GM13977 (cell line): Measurements from ENCODE around the gene LAMB3.

Source experiments
- DNase-seq: peaks from one replicate; pipeline ENCODE4 v3.0.0; 2012; ENCODE audit warnings: low spot score
- CTCF ChIP-seq: IDR thresholded peaks from 2 replicates; pipeline ENCODE4 v1.5.1; 2012; ENCODE audit warnings: mild to moderate bottlenecking, control low read depth; ENCODE audit not compliant: insufficient read depth; ENCODE audit errors: extremely low read depth, missing control alignments
- in situ Hi-C: fragments of 300-500 bp; cut with MboI; formaldehyde crosslinking; loops from one replicate; pipeline ENCODE4 v1.12.0; 2022; ENCODE audit warnings: low sequenced_read_pairs, low pct_unique_long_range_greater_than_20kb, mixed read lengths, inconsistent platforms; ENCODE audit not compliant: unreplicated experiment

LAMB3 gene

GRCh38 chr1:209619696-209620486 is 32.3 kb downstream of the LAMB3 start:
- DNase-seq, result no peak
- in situ Hi-C loops, result no loop called here
- TF ChIP-seq CTCF, result no peak

DNA sequence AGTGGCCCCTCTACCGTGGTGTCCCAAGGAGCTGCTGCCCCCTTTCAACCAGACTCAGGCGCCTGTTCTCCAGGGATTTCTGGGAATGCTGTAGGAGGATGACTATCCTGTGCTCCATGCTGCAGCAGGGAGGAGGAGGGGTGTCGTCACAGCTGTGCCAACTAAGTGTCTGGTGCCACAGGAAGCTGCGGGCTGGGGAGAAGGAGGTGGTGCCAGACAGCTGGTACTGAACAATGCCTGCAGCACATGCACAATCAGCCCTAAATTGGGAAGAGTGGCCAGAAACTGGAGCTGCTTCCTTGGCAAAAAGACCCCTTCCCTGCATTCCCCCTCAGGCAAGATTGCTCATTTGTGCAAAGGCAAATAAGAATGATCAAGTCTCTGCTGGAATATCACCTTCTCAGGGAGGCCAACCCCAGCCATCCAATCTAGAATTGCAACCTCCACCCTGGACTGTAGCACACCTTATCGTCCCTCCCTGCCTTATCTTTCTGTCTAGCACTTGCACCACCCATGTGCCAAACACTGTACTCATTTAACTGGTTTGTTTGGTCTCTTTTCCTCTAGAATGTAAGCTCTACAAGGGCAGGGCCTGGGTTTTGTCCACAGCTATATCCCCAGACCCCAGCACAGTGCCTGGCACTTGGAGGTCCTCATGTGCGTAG is 33.3 kb downstream of the LAMB3 start:
- in situ Hi-C loops, result no loop called here
- DNase-seq, result no peak
- no peak for TF ChIP-seq CTCF

DNA sequence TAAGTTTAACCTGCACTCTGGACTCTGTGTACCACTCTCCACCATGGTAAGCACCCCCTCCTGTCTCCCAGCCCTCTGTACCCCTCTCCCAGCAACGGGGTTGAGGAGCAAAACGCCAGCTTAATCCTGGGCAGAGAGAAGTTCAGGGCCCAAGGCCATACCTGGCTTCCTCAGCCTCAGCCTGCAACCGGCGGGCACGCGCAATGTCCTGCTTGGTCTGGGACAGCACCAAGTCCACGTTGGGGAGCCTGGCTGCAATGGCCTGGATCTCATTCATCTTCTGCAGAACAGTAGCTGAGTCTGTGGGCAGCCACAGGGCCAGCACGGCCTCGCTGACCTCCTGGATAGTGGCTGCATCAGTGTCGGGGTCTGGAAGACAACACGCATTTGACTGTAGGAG is 33.9 kb downstream of the LAMB3 start:
- DNase-seq, result no peak
- in situ Hi-C loops, result no loop called here
- no peak for TF ChIP-seq CTCF

GRCh38 chr1:209617755-209618154 is 34.5 kb downstream of the LAMB3 start:
- no peak for TF ChIP-seq CTCF
- in situ Hi-C loops, result no loop called here
- DNase-seq, result no peak

DNA sequence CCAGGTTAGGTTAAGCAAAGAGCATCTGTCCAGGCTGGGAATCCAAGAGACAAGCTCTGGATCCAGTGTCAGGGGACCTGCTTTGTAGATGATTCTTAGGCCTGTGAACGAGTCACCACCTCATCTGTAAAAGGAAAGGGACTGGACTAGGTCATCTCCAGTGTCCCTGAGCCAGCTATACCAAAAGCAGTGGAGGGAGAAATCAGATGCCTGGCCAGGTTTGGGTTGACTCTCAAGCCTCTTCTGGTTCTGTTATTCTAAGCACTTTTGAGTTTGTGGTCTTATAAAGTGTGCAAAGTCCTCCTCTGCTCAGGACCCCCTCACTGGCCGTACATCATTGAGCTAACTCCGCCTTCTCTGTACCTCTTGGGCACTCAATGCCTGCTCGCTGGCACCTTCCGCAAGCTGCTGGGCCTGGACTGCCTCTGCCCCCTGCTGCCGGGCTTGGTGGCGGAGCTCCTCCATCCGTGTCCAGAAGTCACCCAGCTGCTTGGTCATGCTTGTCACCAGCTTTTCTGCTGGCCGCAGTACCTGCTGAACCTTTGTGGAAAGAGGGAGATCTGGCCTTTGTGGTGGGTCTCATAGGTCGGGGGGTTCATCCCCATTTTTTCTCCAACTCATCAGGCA is 35.1 kb downstream of the LAMB3 start:
- in situ Hi-C loops, result no loop called here
- no peak for TF ChIP-seq CTCF
- DNase-seq, result no peak

DNA sequence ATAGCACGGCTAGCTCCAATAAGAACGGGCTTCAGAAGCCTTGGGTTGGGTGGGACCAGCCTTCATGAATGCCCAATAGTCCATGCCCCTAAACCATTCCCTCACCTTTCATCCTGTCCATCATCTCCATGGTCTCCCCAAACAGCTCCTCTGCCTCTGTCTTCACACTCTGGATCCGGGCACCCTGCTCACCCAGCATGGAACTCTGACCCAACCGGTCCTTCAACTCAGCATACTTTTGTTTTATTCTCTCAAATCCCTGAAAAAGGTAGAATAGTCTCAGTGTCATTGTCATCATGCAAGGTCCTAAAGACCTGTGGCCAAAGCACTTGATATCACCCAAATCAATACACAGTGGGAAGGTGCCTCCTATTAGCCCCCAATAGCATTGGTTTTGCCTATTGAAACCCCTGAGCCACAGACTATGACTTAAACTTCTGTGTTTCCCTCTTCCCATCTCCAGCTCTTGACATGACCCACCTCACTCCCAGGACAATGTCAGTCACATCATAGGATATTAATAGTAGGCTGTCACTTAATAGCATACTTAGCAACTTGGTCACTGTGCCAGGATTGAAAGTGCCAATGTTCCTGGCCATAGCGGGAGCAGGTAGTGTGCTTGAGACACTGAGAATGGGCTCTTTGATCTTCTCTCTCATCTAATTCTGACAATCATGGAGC is 35.7 kb downstream of the LAMB3 start:
- in situ Hi-C loops, result no loop called here
- DNase-seq, result no peak
- TF ChIP-seq CTCF, result no peak
